ENCODE measurements around the gene CREBBP.

DNA sequence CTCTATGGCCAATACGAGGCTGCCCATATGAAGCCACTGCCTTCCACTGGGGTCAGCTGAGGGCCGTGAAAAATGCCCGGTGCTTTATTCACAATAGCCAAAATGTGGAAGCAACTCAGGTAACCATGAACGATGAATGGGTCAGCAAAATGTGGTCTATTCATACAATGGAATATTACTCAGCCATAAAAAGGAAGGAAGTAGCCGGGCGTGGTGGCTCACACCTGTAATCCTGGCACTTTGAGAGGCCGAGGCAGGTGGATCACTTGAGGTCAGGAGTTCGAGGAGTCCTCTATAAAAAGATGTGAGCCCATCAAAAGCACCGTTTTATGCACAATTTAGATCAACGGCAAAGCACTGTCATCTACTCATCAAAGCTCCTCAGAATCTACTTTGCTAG lies 158.0 kb downstream of the CREBBP start:
- no peak for TF ChIP-seq POLR2A (IDR thresholded peaks at IDR 0.05; ENCODE audit: low read depth, low read length)
- no peak for TF ChIP-seq EZH2 (IDR thresholded peaks at IDR 0.05; ENCODE audit: borderline replicate concordance, low read depth, low read length, severe bottlenecking)
- TF ChIP-seq, protein P1, sequence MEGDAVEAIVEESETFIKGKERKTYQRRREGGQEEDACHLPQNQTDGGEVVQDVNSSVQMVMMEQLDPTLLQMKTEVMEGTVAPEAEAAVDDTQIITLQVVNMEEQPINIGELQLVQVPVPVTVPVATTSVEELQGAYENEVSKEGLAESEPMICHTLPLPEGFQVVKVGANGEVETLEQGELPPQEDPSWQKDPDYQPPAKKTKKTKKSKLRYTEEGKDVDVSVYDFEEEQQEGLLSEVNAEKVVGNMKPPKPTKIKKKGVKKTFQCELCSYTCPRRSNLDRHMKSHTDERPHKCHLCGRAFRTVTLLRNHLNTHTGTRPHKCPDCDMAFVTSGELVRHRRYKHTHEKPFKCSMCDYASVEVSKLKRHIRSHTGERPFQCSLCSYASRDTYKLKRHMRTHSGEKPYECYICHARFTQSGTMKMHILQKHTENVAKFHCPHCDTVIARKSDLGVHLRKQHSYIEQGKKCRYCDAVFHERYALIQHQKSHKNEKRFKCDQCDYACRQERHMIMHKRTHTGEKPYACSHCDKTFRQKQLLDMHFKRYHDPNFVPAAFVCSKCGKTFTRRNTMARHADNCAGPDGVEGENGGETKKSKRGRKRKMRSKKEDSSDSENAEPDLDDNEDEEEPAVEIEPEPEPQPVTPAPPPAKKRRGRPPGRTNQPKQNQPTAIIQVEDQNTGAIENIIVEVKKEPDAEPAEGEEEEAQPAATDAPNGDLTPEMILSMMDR (IDR thresholded peaks at IDR 0.05; ENCODE audit: extremely low read depth in 1 of 2, insufficient read depth in 1 of 2, low read depth in 1 of 2, low read length in 2 of 2): no peak
- TF ChIP-seq, protein P2, sequence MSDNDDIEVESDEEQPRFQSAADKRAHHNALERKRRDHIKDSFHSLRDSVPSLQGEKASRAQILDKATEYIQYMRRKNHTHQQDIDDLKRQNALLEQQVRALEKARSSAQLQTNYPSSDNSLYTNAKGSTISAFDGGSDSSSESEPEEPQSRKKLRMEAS (IDR thresholded peaks at IDR 0.05; ENCODE audit: insufficient read depth, insufficient read length): no peak
- no peak for TF ChIP-seq FOS (IDR thresholded peaks at IDR 0.05; ENCODE audit: borderline replicate concordance, insufficient read depth, low read length)
- TF ChIP-seq JUN (IDR thresholded peaks at IDR 0.05; ENCODE audit: borderline replicate concordance, insufficient read depth, insufficient read length, low read depth): no peak
- TF ChIP-seq GATA2 (IDR thresholded peaks at IDR 0.05; ENCODE audit: insufficient read depth, insufficient read length, low read depth, low read length): no peak
- TF ChIP-seq POLR2AphosphoS5 (IDR thresholded peaks at IDR 0.05; ENCODE audit: insufficient read depth, low read depth, low read length): no peak

Data from endothelial cell of umbilical vein (primary cell).